ENCODE data around the gene CLEC4M.

DNA sequence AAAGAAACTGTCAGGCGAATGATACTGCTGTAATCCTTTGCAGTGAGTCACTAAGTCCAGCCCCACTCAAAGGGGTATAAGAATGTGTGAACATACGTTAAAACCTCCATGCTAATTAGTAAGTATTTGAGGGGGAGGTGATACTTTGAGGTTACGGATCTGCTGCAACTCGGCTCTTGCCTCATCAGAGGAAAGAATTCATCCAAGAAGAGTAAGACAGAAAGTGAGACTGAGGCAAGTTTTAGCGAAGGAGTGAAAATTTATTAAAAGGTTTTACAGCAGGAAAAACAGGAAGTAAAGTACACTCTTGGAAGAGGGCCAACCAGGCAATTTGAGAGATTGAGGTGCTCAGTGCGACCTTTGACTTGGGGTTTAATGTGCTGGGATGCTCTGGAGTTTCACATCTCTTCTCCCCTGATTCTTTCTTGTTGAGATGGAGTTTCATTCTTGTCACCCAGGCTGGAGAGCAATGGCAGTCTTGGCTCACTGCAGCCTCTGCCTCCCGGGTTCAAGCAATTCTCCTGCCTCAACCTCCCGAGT is 9.8 kb downstream of the CLEC4M start:
- TF ChIP-seq CTCF (IDR thresholded peaks at IDR 0.05) (no peak), POLR2A (IDR thresholded peaks at IDR 0.05) (no peak), EP300 (IDR thresholded peaks at IDR 0.05) (no peak)
